Liver (tissue), 9 donors: ENCODE measurements around the gene ARHGAP23. TPM values are rescaled to one million over a fixed set of nuclear protein-coding genes. Genes with fewer than 3 reads are reported as not detected.

ENCODE experiments used
- DNase-seq: peaks from one replicate; pipeline ENCODE4 v3.0.0-alpha.2; 2017; ENCODE audit warnings: low spot score
- H3K27ac ChIP-seq, 2 donors: one replicate each; pipeline ENCODE4 v1.7.0; 2013; ENCODE audit warnings: inconsistent platforms in 2 of 2, low read length in 2 of 2, control low read depth in 1 of 2, low read depth in 1 of 2, mild to moderate bottlenecking in 1 of 2
- H3K27me3 ChIP-seq, 4 donors: one replicate each; pipeline versions ENCODE4 v1.6.1 to v1.7.0; 2013; ENCODE audit warnings: low read length in 3 of 4, inconsistent platforms in 1 of 4, mild to moderate bottlenecking in 1 of 4, moderate library complexity in 1 of 4; ENCODE audit not compliant: control insufficient read depth in 4 of 4, insufficient read depth in 4 of 4
- H3K36me3 ChIP-seq, 4 donors: one replicate each; pipeline versions ENCODE4 v1.6.1 to v1.7.0; 2013; ENCODE audit warnings: low read length in 3 of 4, mild to moderate bottlenecking in 3 of 4, low read depth in 1 of 4, moderate library complexity in 1 of 4; ENCODE audit not compliant: control insufficient read depth in 4 of 4, insufficient read depth in 3 of 4
- H3K4me1 ChIP-seq, 4 donors: one replicate each; pipeline versions ENCODE4 v1.6.1 to v1.7.0; 2013; ENCODE audit warnings: low read length in 3 of 4, mild to moderate bottlenecking in 3 of 4, moderate library complexity in 1 of 4; ENCODE audit not compliant: control insufficient read depth in 4 of 4, insufficient read depth in 4 of 4
- H3K4me3 ChIP-seq, 3 donors: one replicate each; pipeline versions ENCODE4 v1.6.1 to v1.7.0; 2013; ENCODE audit warnings: low read length in 3 of 3, control low read depth in 1 of 3, low read depth in 1 of 3, mild to moderate bottlenecking in 1 of 3
- H3K9ac ChIP-seq, 2 donors: one replicate each; pipeline ENCODE4 v1.7.0; 2013; ENCODE audit warnings: low read length in 2 of 2, mild to moderate bottlenecking in 2 of 2, moderate library complexity in 2 of 2, control low read depth in 1 of 2, low read depth in 1 of 2
- H3K9me3 ChIP-seq, 4 donors: one replicate each; pipeline versions ENCODE4 v1.6.1 to v1.7.0; 2013; ENCODE audit warnings: low read length in 3 of 4; ENCODE audit not compliant: control insufficient read depth in 4 of 4
- FOXA1 ChIP-seq: IDR thresholded peaks from 2 replicates; pipeline ENCODE4 v1.6.1; 2016; ENCODE audit warnings: antibody characterized with exemption
- GABPA ChIP-seq, 2 donors: IDR thresholded peaks in 1 of 2; conservative IDR thresholded peaks in 1 of 2; 2 replicates each; pipeline ENCODE4 v1.6.1; 2016; ENCODE audit warnings: antibody characterized with exemption in 2 of 2, mild to moderate bottlenecking in 1 of 2, moderate library complexity in 1 of 2
- HNF4G ChIP-seq: IDR thresholded peaks from 2 replicates; pipeline ENCODE4 v1.6.1; 2016; ENCODE audit warnings: antibody characterized with exemption
- JUND ChIP-seq, 2 donors: IDR thresholded peaks; 2 replicates each; pipeline ENCODE4 v1.6.1; 2016; ENCODE audit warnings: antibody characterized with exemption in 2 of 2
- NR2F2 ChIP-seq: IDR thresholded peaks from 2 replicates; pipeline ENCODE4 v1.6.1; 2016; ENCODE audit warnings: antibody characterized with exemption
- RAD21 ChIP-seq, 2 donors: IDR thresholded peaks; 2 replicates each; pipeline ENCODE4 v1.6.1; 2016; ENCODE audit warnings: antibody characterized with exemption in 2 of 2, mild to moderate bottlenecking in 2 of 2
- RXRA ChIP-seq, 2 donors: IDR thresholded peaks; 2 replicates each; pipeline ENCODE4 v1.6.1; 2017 to 2018; ENCODE audit warnings: antibody characterized with exemption in 2 of 2, mild to moderate bottlenecking in 1 of 2
- SP1 ChIP-seq: IDR thresholded peaks from 2 replicates; pipeline ENCODE4 v1.6.1; 2018; ENCODE audit warnings: antibody characterized with exemption, mild to moderate bottlenecking
- YY1 ChIP-seq: IDR thresholded peaks from 2 replicates; pipeline ENCODE4 v1.6.1; 2016; ENCODE audit warnings: antibody characterized with exemption, mild to moderate bottlenecking
- WGBS: extraction: QIAGEN DNeasy Blood & Tissue Kit; methylation state at CpG from one replicate; pipeline ENCODE4 v1.1.7; 2013; 5-methylcytosine and 5-hydroxymethylcytosine counted together
- polyA plus RNA-seq, 2 donors: library from polyadenylated mRNA; stranded (reverse) in 1 of 2; unstranded in 1 of 2; fragments of 200-250 nt in 1 of 2; fragments of >200 nt in 1 of 2; fragmentation: Nextera tagmentation in 1 of 2; extraction: Ambion mirVana in 1 of 2; gene quantifications; one replicate each; pipeline versions ENCODE4 v1.2.1 to v1.2.3, GENCODE V29; 2013 to 2015
- total RNA-seq, 2 donors: library from RNA; depleted of rRNA; stranded (reverse); fragments of >200 nt; gene quantifications; one replicate each; pipeline ENCODE4 v1.2.3, GENCODE V29; 2014
- TF ChIP-seq, protein P1 (sequence below): IDR thresholded peaks from 2 replicates; pipeline ENCODE4 v1.6.1; 2016; ENCODE audit warnings: antibody characterized with exemption, mild to moderate bottlenecking
- TF ChIP-seq, protein P2 (sequence below): fragments of 150-350 bp; IDR thresholded peaks from 2 replicates; pipeline ENCODE4 v1.5.1; 2017; ENCODE audit warnings: improper control_type of control experiment, low read depth, low read length; ENCODE audit not compliant: missing input control
- TF ChIP-seq, protein P3 (sequence below): IDR thresholded peaks from 2 replicates; pipeline ENCODE4 v1.6.1; 2016; ENCODE audit warnings: antibody characterized with exemption
- donor health status: healthy.
- donor health status: healthy.
- donor health status: healthy.
- donor health status: healthy.
- donor health status: healthy.

Gene ARHGAP23
- total and polyA plus RNA-seq, 4 donors: 0.28 to 31.8 (median 4.6) TPM

DNA sequence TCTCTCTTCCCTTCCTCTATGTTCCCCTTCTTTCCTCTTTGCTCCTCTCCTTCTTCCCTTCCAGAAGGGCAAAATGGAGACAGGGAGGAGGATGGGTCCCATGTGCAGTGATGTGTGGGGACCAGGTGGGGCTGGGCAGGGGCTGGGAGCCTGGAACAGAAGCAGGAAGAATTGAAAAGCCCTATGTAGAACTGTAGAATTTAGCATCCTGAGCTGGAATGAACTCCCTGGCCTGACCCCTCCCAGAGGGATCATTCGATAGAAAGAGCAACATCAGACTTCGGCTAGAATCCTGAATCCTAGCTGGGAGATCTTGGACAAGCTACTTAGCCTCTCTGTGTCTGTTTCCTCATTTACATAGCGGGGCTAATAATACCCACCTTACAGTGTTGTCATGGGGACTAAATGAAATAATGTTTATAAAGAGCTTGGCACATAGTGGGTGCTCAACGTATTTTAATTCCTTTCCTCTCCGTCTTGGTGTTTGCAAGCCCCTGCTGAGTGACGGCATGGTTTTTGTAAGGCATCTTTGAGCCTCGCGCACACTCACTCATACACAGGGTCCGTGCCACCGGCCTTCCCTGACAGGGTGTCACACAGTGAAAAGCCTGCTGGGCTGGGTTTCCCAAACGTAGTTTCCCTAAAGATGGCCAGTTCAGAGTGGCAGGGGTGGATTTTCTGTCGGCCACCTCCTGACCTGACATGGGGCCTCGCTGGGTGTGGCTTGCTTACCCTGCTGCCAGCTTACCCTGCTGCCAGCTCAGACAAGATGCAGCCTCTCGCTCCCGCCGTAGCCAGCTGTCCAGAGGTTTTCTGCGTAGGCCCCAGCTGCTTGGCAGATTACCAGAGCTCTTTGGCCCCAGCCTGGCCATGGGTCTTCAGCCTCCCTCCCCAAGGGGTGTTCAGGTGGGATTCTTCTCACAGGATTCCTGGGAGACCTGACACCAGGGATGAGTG is 6.1 kb upstream of the ARHGAP23 start:
- Histone ChIP-seq H3K9me3 (no peaks in the 10 kb centered on the region), H3K4me1 (peaks cover 2 to 6% (median 4%) of the 10 kb centered on the region in 4 donors), H3K9ac (no peak overlapping the region), H3K36me3 (no peaks in the 10 kb centered on the region), H3K27ac (no peak overlapping the region), H3K27me3 (peaks cover 0 to 14% (median 4%) of the 10 kb centered on the region in 4 donors), H3K4me3 (no peak overlapping the region)
- 61% methylated on average over 17 of the region's 17 CpGs for WGBS
- no peak for TF ChIP-seq GABPA (IDR thresholded peaks at IDR 0.05 in 1 of 2, conservative IDR thresholded peaks at IDR 0.05 in 1 of 2)
- no peak for TF ChIP-seq SP1
- TF ChIP-seq HNF4G: no peak
- no peak for TF ChIP-seq RXRA (IDR thresholded peaks at IDR 0.05)
- TF ChIP-seq JUND (IDR thresholded peaks at IDR 0.05): no peak
- no peak for DNase-seq

DNA sequence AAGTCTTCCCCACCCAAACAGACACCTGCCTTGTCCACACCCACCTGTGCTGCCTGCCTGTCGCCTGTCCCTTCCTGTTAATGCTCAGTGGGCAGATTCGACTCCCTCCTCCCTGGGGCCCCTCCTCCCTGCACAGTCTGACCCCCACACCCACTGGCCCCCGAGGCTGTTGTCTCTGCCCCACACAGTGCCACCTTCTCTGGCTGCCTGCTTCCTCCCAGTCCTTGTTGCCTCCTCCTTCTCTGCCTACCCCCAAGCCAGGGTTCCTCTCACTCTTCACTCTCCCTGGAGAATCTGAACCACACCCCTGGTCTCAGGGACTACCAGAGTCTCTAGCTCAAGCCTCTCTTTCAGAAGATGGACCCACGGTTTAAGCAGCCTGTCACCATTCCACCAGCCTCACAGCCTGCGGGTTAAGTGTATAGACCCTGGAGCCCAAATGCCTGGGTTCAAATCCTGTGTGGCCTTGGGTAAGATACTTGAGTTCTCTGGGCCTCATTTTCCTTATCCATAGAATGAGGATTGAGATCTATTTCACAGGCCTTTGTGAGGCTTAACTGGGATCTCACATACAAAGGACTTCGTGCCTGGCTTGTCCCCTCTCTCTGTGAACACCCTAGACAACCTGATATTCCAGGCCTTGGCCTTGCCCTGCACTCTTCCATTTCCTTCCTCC is 3.8 kb upstream of the ARHGAP23 start:
- no peak for DNase-seq

More for the DNA sequence above, 3.8 kb upstream of the ARHGAP23 start:
- no peak overlapping the region for H3K27ac ChIP-seq
- H3K36me3 ChIP-seq: no peaks in the 10 kb centered on the region
- TF ChIP-seq JUND (IDR thresholded peaks at IDR 0.05): no peak
- TF ChIP-seq RAD21 (IDR thresholded peaks at IDR 0.05): no peak
- TF ChIP-seq, protein P1, sequence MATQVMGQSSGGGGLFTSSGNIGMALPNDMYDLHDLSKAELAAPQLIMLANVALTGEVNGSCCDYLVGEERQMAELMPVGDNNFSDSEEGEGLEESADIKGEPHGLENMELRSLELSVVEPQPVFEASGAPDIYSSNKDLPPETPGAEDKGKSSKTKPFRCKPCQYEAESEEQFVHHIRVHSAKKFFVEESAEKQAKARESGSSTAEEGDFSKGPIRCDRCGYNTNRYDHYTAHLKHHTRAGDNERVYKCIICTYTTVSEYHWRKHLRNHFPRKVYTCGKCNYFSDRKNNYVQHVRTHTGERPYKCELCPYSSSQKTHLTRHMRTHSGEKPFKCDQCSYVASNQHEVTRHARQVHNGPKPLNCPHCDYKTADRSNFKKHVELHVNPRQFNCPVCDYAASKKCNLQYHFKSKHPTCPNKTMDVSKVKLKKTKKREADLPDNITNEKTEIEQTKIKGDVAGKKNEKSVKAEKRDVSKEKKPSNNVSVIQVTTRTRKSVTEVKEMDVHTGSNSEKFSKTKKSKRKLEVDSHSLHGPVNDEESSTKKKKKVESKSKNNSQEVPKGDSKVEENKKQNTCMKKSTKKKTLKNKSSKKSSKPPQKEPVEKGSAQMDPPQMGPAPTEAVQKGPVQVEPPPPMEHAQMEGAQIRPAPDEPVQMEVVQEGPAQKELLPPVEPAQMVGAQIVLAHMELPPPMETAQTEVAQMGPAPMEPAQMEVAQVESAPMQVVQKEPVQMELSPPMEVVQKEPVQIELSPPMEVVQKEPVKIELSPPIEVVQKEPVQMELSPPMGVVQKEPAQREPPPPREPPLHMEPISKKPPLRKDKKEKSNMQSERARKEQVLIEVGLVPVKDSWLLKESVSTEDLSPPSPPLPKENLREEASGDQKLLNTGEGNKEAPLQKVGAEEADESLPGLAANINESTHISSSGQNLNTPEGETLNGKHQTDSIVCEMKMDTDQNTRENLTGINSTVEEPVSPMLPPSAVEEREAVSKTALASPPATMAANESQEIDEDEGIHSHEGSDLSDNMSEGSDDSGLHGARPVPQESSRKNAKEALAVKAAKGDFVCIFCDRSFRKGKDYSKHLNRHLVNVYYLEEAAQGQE: no peak
- TF ChIP-seq NR2F2: no peak
- no peak for TF ChIP-seq RXRA (IDR thresholded peaks at IDR 0.05)
- TF ChIP-seq, protein P2, sequence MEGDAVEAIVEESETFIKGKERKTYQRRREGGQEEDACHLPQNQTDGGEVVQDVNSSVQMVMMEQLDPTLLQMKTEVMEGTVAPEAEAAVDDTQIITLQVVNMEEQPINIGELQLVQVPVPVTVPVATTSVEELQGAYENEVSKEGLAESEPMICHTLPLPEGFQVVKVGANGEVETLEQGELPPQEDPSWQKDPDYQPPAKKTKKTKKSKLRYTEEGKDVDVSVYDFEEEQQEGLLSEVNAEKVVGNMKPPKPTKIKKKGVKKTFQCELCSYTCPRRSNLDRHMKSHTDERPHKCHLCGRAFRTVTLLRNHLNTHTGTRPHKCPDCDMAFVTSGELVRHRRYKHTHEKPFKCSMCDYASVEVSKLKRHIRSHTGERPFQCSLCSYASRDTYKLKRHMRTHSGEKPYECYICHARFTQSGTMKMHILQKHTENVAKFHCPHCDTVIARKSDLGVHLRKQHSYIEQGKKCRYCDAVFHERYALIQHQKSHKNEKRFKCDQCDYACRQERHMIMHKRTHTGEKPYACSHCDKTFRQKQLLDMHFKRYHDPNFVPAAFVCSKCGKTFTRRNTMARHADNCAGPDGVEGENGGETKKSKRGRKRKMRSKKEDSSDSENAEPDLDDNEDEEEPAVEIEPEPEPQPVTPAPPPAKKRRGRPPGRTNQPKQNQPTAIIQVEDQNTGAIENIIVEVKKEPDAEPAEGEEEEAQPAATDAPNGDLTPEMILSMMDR: no peak
- TF ChIP-seq, protein P3, sequence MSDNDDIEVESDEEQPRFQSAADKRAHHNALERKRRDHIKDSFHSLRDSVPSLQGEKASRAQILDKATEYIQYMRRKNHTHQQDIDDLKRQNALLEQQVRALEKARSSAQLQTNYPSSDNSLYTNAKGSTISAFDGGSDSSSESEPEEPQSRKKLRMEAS: no peak
- no peak for TF ChIP-seq FOXA1
- no peak for TF ChIP-seq YY1
- H3K4me1 ChIP-seq: peaks cover 6 to 11% (median 7%) of the 10 kb centered on the region in 4 donors
- no peak overlapping the region for H3K9ac ChIP-seq
- no peak overlapping the region for H3K4me3 ChIP-seq
- H3K9me3 ChIP-seq: no peaks in the 10 kb centered on the region
- WGBS: 72% methylated on average over 6 of the region's 6 CpGs
- H3K27me3 ChIP-seq: peaks cover 0 to 11% (median 3%) of the 10 kb centered on the region in 4 donors
